DMS79 (cell line): ENCODE results near the gene LPAR1.

ENCODE experiments used
- DNase-seq: peaks from one replicate; lab custom pipeline; 2025; lab: John Stamatoyannopoulos, UW

LPAR1 gene

GRCh38 chr9:110919609-110920008 lies 118.7 kb downstream of the LPAR1 start:
- no peak for DNase-seq

GRCh38 chr9:110919050-110919435 lies 119.2 kb downstream of the LPAR1 start:
- DNase-seq = no peak

- DNase-seq = no peak
Observed at GRCh38 chr9:110918316-110919049, 119.8 kb downstream of the LPAR1 start.

- DNase-seq = no peak
Observed at GRCh38 chr9:110916403-110916802, 121.9 kb downstream of the LPAR1 start.

GRCh38 chr9:110912419-110913291 lies 125.6 kb downstream of the LPAR1 start:
- DNase-seq = no peak

GRCh38 chr9:110911659-110912418 lies 126.4 kb downstream of the LPAR1 start:
- DNase-seq = no peak

- no peak for DNase-seq
Observed at GRCh38 chr9:110908894-110909293, 129.4 kb downstream of the LPAR1 start.

- DNase-seq = no peak
Observed at GRCh38 chr9:110900917-110901316, 137.4 kb downstream of the LPAR1 start.

GRCh38 chr9:110900456-110900855 lies 137.8 kb downstream of the LPAR1 start:
- DNase-seq = no peak

- no peak for DNase-seq
Observed at GRCh38 chr9:110898866-110899265, 139.4 kb downstream of the LPAR1 start.

GRCh38 chr9:110898358-110898757 lies 139.9 kb downstream of the LPAR1 start:
- DNase-seq = no peak

- no peak for DNase-seq
Observed at GRCh38 chr9:110897943-110898342, 140.3 kb downstream of the LPAR1 start.

- DNase-seq = no peak
Observed at GRCh38 chr9:110895147-110895905, 142.9 kb downstream of the LPAR1 start.

GRCh38 chr9:110894731-110895130 lies 143.5 kb downstream of the LPAR1 start:
- no peak for DNase-seq

GRCh38 chr9:110892689-110893088 lies 145.6 kb downstream of the LPAR1 start:
- no peak for DNase-seq

GRCh38 chr9:110891760-110892159 lies 146.5 kb downstream of the LPAR1 start:
- DNase-seq = no peak

GRCh38 chr9:110890416-110890815 lies 147.9 kb downstream of the LPAR1 start:
- DNase-seq = no peak

GRCh38 chr9:110887276-110887675 lies 151.0 kb downstream of the LPAR1 start:
- no peak for DNase-seq

GRCh38 chr9:110886832-110887231 lies 151.4 kb downstream of the LPAR1 start:
- no peak for DNase-seq

GRCh38 chr9:110880189-110880588 lies 158.1 kb downstream of the LPAR1 start:
- DNase-seq = no peak

- no peak for DNase-seq
Observed at GRCh38 chr9:110877374-110877773, 160.9 kb downstream of the LPAR1 start.

- DNase-seq = no peak
Observed at GRCh38 chr9:110876929-110877328, 161.3 kb downstream of the LPAR1 start.
